ENCODE data around the gene PCCB. TPM values are rescaled to one million over a fixed set of nuclear protein-coding genes. Genes with fewer than 3 reads are reported as not detected.

The PCCB gene
- total and polyA plus RNA-seq, 2 donors (not counting 3 experiments of a cell fraction or from before 2014, with no cell fraction given), result 28.6 to 36.5 TPM

DNA sequence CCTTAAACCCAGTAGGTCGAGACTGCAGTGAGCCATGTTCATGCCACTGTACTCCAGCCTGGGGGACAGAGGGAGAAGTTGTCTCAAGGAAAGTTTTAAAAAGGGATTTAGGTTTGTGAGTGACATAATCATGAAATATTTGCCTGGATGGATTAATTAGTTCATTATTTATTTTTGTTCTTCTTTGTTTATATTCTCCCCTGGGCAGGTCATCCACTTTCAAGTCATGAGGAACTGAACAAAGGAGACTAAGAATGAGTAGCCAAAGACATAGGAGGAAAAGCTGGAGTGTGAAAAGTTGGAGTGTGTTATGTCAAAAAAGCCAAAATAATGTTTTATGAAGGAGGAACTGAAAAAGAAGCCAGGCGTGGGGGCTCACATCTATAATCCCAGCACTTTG lies 17.7 kb upstream of the PCCB start:
- BruUV-seq (replicated peaks), result no TSS peak
- dilution Hi-C loops (cut with MboI; ENCODE audit: extremely low pct_ligation_motif_present, low sequenced_read_pairs), result no loop called here

More for the DNA sequence above, 17.7 kb upstream of the PCCB start:
- no peaks in the 10 kb centered on the region for H4K20me1 ChIP-seq (replicated peaks; ENCODE audit: control insufficient read depth, extremely low read depth, insufficient read depth, low read length)
- no peaks in the 10 kb centered on the region for H3K4me1 ChIP-seq (ENCODE audit: control insufficient read depth, extremely low read depth, insufficient read depth, low read length)
- intact Hi-C loops (cut with micrococcal nuclease), result no loop called here
- H3K9me3 ChIP-seq (replicated peaks; ENCODE audit: control insufficient read depth, insufficient read depth, low read length), result no peaks in the 10 kb centered on the region
- DNase-seq (ENCODE audit: low read depth, low spot score) (no peak), FAIRE-seq (no peak)
- CTCF ChIA-PET, result no interaction called here
- no peak overlapping the region for H3K27ac ChIP-seq (ENCODE audit: insufficient read depth, low read depth, low read length)
- TF ChIP-seq JUN (IDR thresholded peaks at IDR 0.05; ENCODE audit: borderline replicate concordance, insufficient read depth, insufficient read length, low read depth), result no peak
- no peak for TF ChIP-seq EZH2 (IDR thresholded peaks at IDR 0.05; ENCODE audit: borderline replicate concordance, low read depth, low read length, severe bottlenecking)
- no peak for TF ChIP-seq GATA2 (IDR thresholded peaks at IDR 0.05; ENCODE audit: insufficient read depth, insufficient read length, low read depth, low read length)
- no peak for TF ChIP-seq MYC (IDR thresholded peaks at IDR 0.05; ENCODE audit: low read depth, low read length)
- no peak for TF ChIP-seq MAX (IDR thresholded peaks at IDR 0.05; ENCODE audit: insufficient read depth, insufficient read length)
- TF ChIP-seq CTCF (IDR thresholded peaks at IDR 0.05; ENCODE audit: extremely low read depth in 1 of 2, insufficient read depth in 1 of 2, low read depth in 1 of 2, low read length in 2 of 2), result no peak
- no peak for TF ChIP-seq POLR2A (IDR thresholded peaks at IDR 0.05; ENCODE audit: low read depth, low read length)
- POLR2A ChIA-PET, result no interaction called here
- H3K9me1 ChIP-seq (replicated peaks; ENCODE audit: control insufficient read depth, extremely low read depth, insufficient read depth, low read length), result no peaks in the 10 kb centered on the region
- H3K27me3 ChIP-seq (ENCODE audit: control insufficient read depth in 2 of 2, insufficient read depth in 2 of 2, low read length in 2 of 2), result peaks cover under 1 to 3% of the 10 kb centered on the region in 2 experiments
- no peak overlapping the region for H2AFZ ChIP-seq (ENCODE audit: low read depth, low read length)
- H3K9ac ChIP-seq (replicated peaks; ENCODE audit: extremely low read depth, insufficient read depth, low read length), result no peak overlapping the region
- H3K4me3 ChIP-seq (replicated peaks in 1 of 3; ENCODE audit: insufficient read depth in 1 of 3, low read depth in 1 of 3, low read length in 3 of 3), result no peak overlapping the region
- H3K36me3 ChIP-seq (ENCODE audit: control insufficient read depth in 2 of 2, extremely low read depth in 1 of 2, insufficient read depth in 2 of 2, low read length in 2 of 2), result no peaks in the 10 kb centered on the region
- no peak overlapping the region for H3K4me2 ChIP-seq (ENCODE audit: insufficient read depth, low read length)
- no peaks in the 10 kb centered on the region for H3K79me2 ChIP-seq (ENCODE audit: control insufficient read depth, insufficient read depth, low read length)

All from endothelial cell of umbilical vein (primary cell).